Stomach (tissue), 9 donors: ENCODE measurements around the gene PKLR. TPM values are rescaled to one million over a fixed set of nuclear protein-coding genes. Genes with fewer than 3 reads are reported as not detected.

Source experiments
- DNase-seq, 2 donors: peaks; one replicate each; pipeline versions ENCODE4 v3.0.0 to v3.0.0-alpha.2; 2013 to 2019
- H3K27ac ChIP-seq, 5 donors: fragments of 200-600 bp in 4 of 5; sonication (generic) in 4 of 5; one replicate each; pipeline ENCODE4 v1.5.1; 2013 to 2019; ENCODE audit warnings: mild to moderate bottlenecking in 1 of 5, moderate library complexity in 1 of 5
- H3K27me3 ChIP-seq, 3 donors: fragments of 200-600 bp; sonication (generic); one replicate each; pipeline ENCODE4 v1.5.1; 2017 to 2019; ENCODE audit warnings: mixed run types in 1 of 3
- H3K36me3 ChIP-seq, 4 donors: fragments of 200-600 bp; sonication (generic); 1 replicate in 3 of 4; 2 replicates in 1 of 4; pipeline ENCODE4 v1.5.1; 2016 to 2019
- H3K4me1 ChIP-seq, 4 donors: fragments of 200-600 bp; sonication (generic); one replicate each; pipeline ENCODE4 v1.5.1; 2016 to 2019
- H3K4me3 ChIP-seq, 4 donors: fragments of 200-600 bp; sonication (generic) in 3 of 4; one replicate each; pipeline ENCODE4 v1.5.1; 2016 to 2019; ENCODE audit warnings: mild to moderate bottlenecking in 1 of 4
- H3K9me3 ChIP-seq, 4 donors: fragments of 200-600 bp; sonication (generic); one replicate each; pipeline ENCODE4 v1.5.1; 2016 to 2019
- CTCF ChIP-seq, 7 experiments: fragments of 450-650 bp in 4 of 7; fragments of 200-600 bp in 3 of 7; sonication (generic) in 3 of 7; IDR thresholded peaks; one replicate each; pipeline ENCODE4 v1.5.1; 2016 to 2019; ENCODE audit warnings: antibody characterized with exemption in 7 of 7, control low read depth in 2 of 7, mild to moderate bottlenecking in 1 of 7
- EP300 ChIP-seq: sonication (generic); formaldehyde crosslinking; IDR thresholded peaks from one replicate; pipeline ENCODE4 v1.6.1; 2017; ENCODE audit warnings: antibody characterized with exemption
- POLR2A ChIP-seq, 4 donors: fragments of 450-650 bp; IDR thresholded peaks; one replicate each; pipeline ENCODE4 v1.6.1; 2016; ENCODE audit warnings: antibody characterized with exemption in 4 of 4, control low read depth in 2 of 4, mild to moderate bottlenecking in 1 of 4, moderate library complexity in 1 of 4
- POLR2AphosphoS5 ChIP-seq, 3 donors: sonication (generic); formaldehyde crosslinking; IDR thresholded peaks; one replicate each; pipeline ENCODE4 v1.6.1; 2016; ENCODE audit warnings: antibody characterized with exemption in 3 of 3
- WGBS, 5 donors: extraction: QIAGEN DNeasy Blood & Tissue Kit in 3 of 5; methylation state at CpG; one replicate each; pipeline versions ENCODE4 v1.1.5 to v1.1.7; 2013 to 2018; 5-methylcytosine and 5-hydroxymethylcytosine counted together
- intact Hi-C: fragments of 100-400 bp; cut with DNase I; formaldehyde crosslinking; loops from one replicate; pipeline ENCODE4 v1.15.1; 2023; ENCODE audit warnings: low total_unique reads
- polyA plus RNA-seq, 3 donors: library from polyadenylated mRNA; stranded (reverse); fragments of 200-250 nt; gene quantifications; one replicate each; pipeline ENCODE4 v1.2.3, GENCODE V29; 2013
- total RNA-seq, 5 donors: library from RNA; depleted of rRNA; stranded (reverse); fragments of >200 nt; gene quantifications; one replicate each; pipeline versions ENCODE4 v1.1.0 to v1.2.3, GENCODE V29; 2014 to 2016
- donor health status: healthy with polysubstance abuse.
- donor health status: Bipolar disorder and iron deficiency.
- donor health status: healthy.

The PKLR gene
- total and polyA plus RNA-seq, 8 donors: 4.6 TPM; not detected in 7

GRCh38 chr1:155242805-155243358, 58.4 kb downstream of the PKLR start:
- H3K36me3 ChIP-seq: peaks cover 9 to 31% (median 26%) of the 10 kb centered on the region in 4 donors
- TF ChIP-seq POLR2AphosphoS5 (IDR thresholded peaks at IDR 0.05) (no peak), CTCF (IDR thresholded peaks at IDR 0.05) (no peak), EP300 (no peak), POLR2A (IDR thresholded peaks at IDR 0.05) (no peak)
- peak overlapping the region in 1 of 4 donors; percentile 60 for H3K4me3 ChIP-seq
- H3K4me1 ChIP-seq: peaks cover 30 to 56% (median 46%) of the 10 kb centered on the region in 4 donors
- WGBS, 5 donors: 71 to 86% (median 79%) methylated on average over 3 of the region's 3 CpGs
- H3K9me3 ChIP-seq: no peaks in the 10 kb centered on the region
- intact Hi-C loops: no loop called here
- DNase-seq: no peak
- H3K27ac ChIP-seq: peak overlapping the region in 4 of 5 donors; percentile 91 to 95 (median 94)
- no peaks in the 10 kb centered on the region for H3K27me3 ChIP-seq

GRCh38 chr1:155241841-155242264, 59.4 kb downstream of the PKLR start:
- H3K4me3 ChIP-seq: no peak overlapping the region
- intact Hi-C loops: no loop called here
- TF ChIP-seq POLR2AphosphoS5 (IDR thresholded peaks at IDR 0.05) (no peak), EP300 (no peak), POLR2A (IDR thresholded peaks at IDR 0.05) (no peak), CTCF (IDR thresholded peaks at IDR 0.05) (no peak)
- H3K9me3 ChIP-seq: no peaks in the 10 kb centered on the region
- H3K27me3 ChIP-seq: no peaks in the 10 kb centered on the region
- peak overlapping the region in 4 of 5 donors; percentile 33 to 75 (median 56) for H3K27ac ChIP-seq
- H3K36me3 ChIP-seq: peaks cover 8 to 31% (median 27%) of the 10 kb centered on the region in 4 donors
- DNase-seq: no peak
- peaks cover 30 to 56% (median 46%) of the 10 kb centered on the region in 4 donors for H3K4me1 ChIP-seq
- WGBS, 5 donors: 61 to 79% (median 73%) methylated on average over 4 of the region's 4 CpGs

GRCh38 chr1:155241069-155241679, 60.1 kb downstream of the PKLR start:
- intact Hi-C loops: no loop called here
- DNase-seq: peak; percentile 80 to 93
- Histone ChIP-seq H3K27ac (peak overlapping the region in 4 of 5 donors; percentile 33 to 75 (median 56)), H3K27me3 (no peaks in the 10 kb centered on the region), H3K4me3 (peak overlapping the region; percentile 35 to 49 (median 47)), H3K9me3 (no peaks in the 10 kb centered on the region), H3K36me3 (peaks cover 15 to 36% (median 33%) of the 10 kb centered on the region in 4 donors), H3K4me1 (peaks cover 30 to 56% (median 46%) of the 10 kb centered on the region in 4 donors)
- TF ChIP-seq CTCF (IDR thresholded peaks at IDR 0.05) (no peak), POLR2AphosphoS5 (IDR thresholded peaks at IDR 0.05) (peak; percentile 54 to 94 (median 78))
- 15 to 19% (median 16%) methylated on average over 4 of the region's 4 CpGs for WGBS, 5 donors

Other genes starting within 250 kb of the PKLR start
- gene EFNA4, start 237.7 kb downstream of the PKLR start, total RNA-seq: 1 to 10 TPM in 3 of 5 donors, not detected in 2; 3.5 to 9.9 (median 5.8) TPM
- 10 to 100 TPM in 1 of 3 donors, 1 to 10 TPM in 2; 4.3 to 13.2 (median 6.7) TPM for gene EFNA4, start 237.7 kb downstream of the PKLR start, polyA plus RNA-seq
- gene EFNA3, start 222.6 kb downstream of the PKLR start, total RNA-seq: not detected
- 1 to 10 TPM in 2 of 3 donors, under 1 TPM in 1; 0.76 to 4.9 (median 1.5) TPM for gene EFNA3, start 222.6 kb downstream of the PKLR start, polyA plus RNA-seq
- gene EFNA1, start 173.6 kb downstream of the PKLR start, total RNA-seq: 10 to 100 TPM; 12.2 to 75.3 (median 36.0) TPM
- 10 to 100 TPM; 31.3 to 65.8 (median 47.7) TPM for gene EFNA1, start 173.6 kb downstream of the PKLR start, polyA plus RNA-seq
- gene SLC50A1, start 165.6 kb downstream of the PKLR start, total RNA-seq: 100 to 1,000 TPM in 1 of 5 donors, 10 to 100 TPM in 3, 1 to 10 TPM in 1; 4.5 to 114 (median 22.5) TPM
- gene SLC50A1, start 165.6 kb downstream of the PKLR start, polyA plus RNA-seq: 10 to 100 TPM; 39.7 to 48.3 (median 40.2) TPM
- 10 to 100 TPM in 4 of 5 donors, not detected in 1; 13.3 to 51.3 (median 38.3) TPM for gene DPM3, start 160.9 kb downstream of the PKLR start, total RNA-seq
- gene DPM3, start 160.9 kb downstream of the PKLR start, polyA plus RNA-seq: 100 to 1,000 TPM; 192 to 301 (median 220) TPM
- 100 to 1,000 TPM in 3 of 5 donors, 10 to 100 TPM in 2; 60.8 to 238 (median 133) TPM for gene KRTCAP2, start 128.1 kb downstream of the PKLR start, total RNA-seq
- 100 to 1,000 TPM; 183 to 399 (median 242) TPM for gene KRTCAP2, start 128.1 kb downstream of the PKLR start, polyA plus RNA-seq
- gene TRIM46, start 127.6 kb downstream of the PKLR start, total RNA-seq: 10 to 100 TPM in 1 of 5 donors, 1 to 10 TPM in 1, under 1 TPM in 1, not detected in 2; 0.73 to 16.9 (median 5.4) TPM
- gene TRIM46, start 127.6 kb downstream of the PKLR start, polyA plus RNA-seq: under 1 TPM; 0.58 to 0.68 (median 0.61) TPM
- 10 to 100 TPM; 11.0 to 65.9 (median 25.4) TPM for gene THBS3, start 93.5 kb downstream of the PKLR start, total RNA-seq
- gene THBS3, start 93.5 kb downstream of the PKLR start, polyA plus RNA-seq: 10 to 100 TPM; 11.0 to 27.9 (median 17.8) TPM
- gene MTX1, start 92.7 kb downstream of the PKLR start, total RNA-seq: 10 to 100 TPM in 4 of 5 donors, 1 to 10 TPM in 1; 1.2 to 54.9 (median 25.2) TPM
- gene MTX1, start 92.7 kb downstream of the PKLR start, polyA plus RNA-seq: 10 to 100 TPM; 48.3 to 71.1 (median 58.2) TPM
- gene ENTREP3, start 46.0 kb downstream of the PKLR start, total RNA-seq: 10 to 100 TPM in 4 of 5 donors, 1 to 10 TPM in 1; 2.8 to 77.9 (median 19.6) TPM
- 10 to 100 TPM in 2 of 3 donors, 1 to 10 TPM in 1; 9.7 to 20.5 (median 11.6) TPM for gene ENTREP3, start 46.0 kb downstream of the PKLR start, polyA plus RNA-seq
- 10 to 100 TPM in 4 of 5 donors, 1 to 10 TPM in 1; 7.0 to 32.6 (median 24.1) TPM for gene SCAMP3, start 39.1 kb downstream of the PKLR start, total RNA-seq
- gene SCAMP3, start 39.1 kb downstream of the PKLR start, polyA plus RNA-seq: 10 to 100 TPM; 25.8 to 48.4 (median 45.4) TPM
- gene CLK2, start 27.9 kb downstream of the PKLR start, total RNA-seq: 10 to 100 TPM; 29.7 to 77.6 (median 53.6) TPM
- 10 to 100 TPM; 16.0 to 46.4 (median 17.0) TPM for gene CLK2, start 27.9 kb downstream of the PKLR start, polyA plus RNA-seq
- gene HCN3, start 24.0 kb downstream of the PKLR start, total RNA-seq: 10 to 100 TPM in 1 of 5 donors, 1 to 10 TPM in 4; 1.1 to 13.6 (median 2.7) TPM
- 1 to 10 TPM in 2 of 3 donors, under 1 TPM in 1; 0.46 to 3.1 (median 1.1) TPM for gene HCN3, start 24.0 kb downstream of the PKLR start, polyA plus RNA-seq
- 100 to 1,000 TPM in 1 of 5 donors, 10 to 100 TPM in 4; 27.7 to 223 (median 72.4) TPM for gene FDPS, start 7.4 kb upstream of the PKLR start, total RNA-seq
- 100 to 1,000 TPM; 149 to 229 (median 199) TPM for gene FDPS, start 7.4 kb upstream of the PKLR start, polyA plus RNA-seq
- 100 to 1,000 TPM in 1 of 5 donors, 10 to 100 TPM in 3, 1 to 10 TPM in 1; 9.5 to 164 (median 31.3) TPM for gene RUSC1, start 19.5 kb upstream of the PKLR start, total RNA-seq
- gene RUSC1, start 19.5 kb upstream of the PKLR start, polyA plus RNA-seq: 10 to 100 TPM; 25.6 to 32.7 (median 31.4) TPM